Measurements from ENCODE around the gene ZEB2. TPM values are rescaled to one million over a fixed set of nuclear protein-coding genes. Genes with fewer than 3 reads are reported as not detected.

The ZEB2 gene
- total and polyA plus RNA-seq, 12 donors, result 29.0 to 226 (median 142) TPM

- no peaks in the 10 kb centered on the region for H3K36me3 ChIP-seq (replicated peaks in 1 of 2)
- H3K27ac ChIP-seq, result no peak overlapping the region
- no peaks in the 10 kb centered on the region for H3K27me3 ChIP-seq
- H3K4me3 ChIP-seq, result no peak overlapping the region
- DNase-seq, result no peak
- peaks cover 0 to 6% of the 10 kb centered on the region in 2 donors for H3K4me1 ChIP-seq (replicated peaks in 1 of 2)
- intact Hi-C loops (cut with DNase I), result no loop called here
- 87 to 95% (median 90%) methylated on average over 2 of the region's 2 CpGs for WGBS, 4 donors
- TF ChIP-seq POLR2A (IDR thresholded peaks at IDR 0.05) (no peak), CTCF (IDR thresholded peaks at IDR 0.05) (no peak)
- no peaks in the 10 kb centered on the region for H3K9me3 ChIP-seq (replicated peaks in 1 of 3)
Observed at GRCh38 chr2:144535300-144535699, 15.4 kb upstream of the ZEB2 start.

GRCh38 chr2:144533221-144533620 lies 13.3 kb upstream of the ZEB2 start:
- WGBS, 4 donors, result 90 to 98% (median 94%) methylated on average over 7 of the region's 7 CpGs
- Histone ChIP-seq H3K36me3 (replicated peaks in 1 of 2) (no peaks in the 10 kb centered on the region), H3K4me1 (replicated peaks in 1 of 2) (peaks cover 0 to 6% of the 10 kb centered on the region in 2 donors), H3K27me3 (no peaks in the 10 kb centered on the region), H3K4me3 (no peak overlapping the region), H3K27ac (no peak overlapping the region), H3K9me3 (replicated peaks in 1 of 3) (no peaks in the 10 kb centered on the region)
- DNase-seq, result no peak
- intact Hi-C loops (cut with DNase I), result no loop called here
- TF ChIP-seq CTCF (IDR thresholded peaks at IDR 0.05), result no peak
- no peak for TF ChIP-seq POLR2A (IDR thresholded peaks at IDR 0.05)

GRCh38 chr2:144530596-144530995 lies 10.7 kb upstream of the ZEB2 start:
- Histone ChIP-seq H3K27ac (no peak overlapping the region), H3K4me1 (replicated peaks in 1 of 2) (peaks cover 0 to 6% of the 10 kb centered on the region in 2 donors), H3K9me3 (replicated peaks in 1 of 3) (no peaks in the 10 kb centered on the region), H3K27me3 (no peaks in the 10 kb centered on the region), H3K36me3 (replicated peaks in 1 of 2) (no peaks in the 10 kb centered on the region), H3K4me3 (no peak overlapping the region)
- intact Hi-C loops (cut with DNase I), result no loop called here
- no peak for DNase-seq
- no peak for TF ChIP-seq CTCF (IDR thresholded peaks at IDR 0.05)
- TF ChIP-seq POLR2A (IDR thresholded peaks at IDR 0.05), result no peak
- WGBS, 4 donors, result 40 to 59% (median 49%) methylated on average over 5 of the region's 5 CpGs

GRCh38 chr2:144529841-144530240 lies 9.9 kb upstream of the ZEB2 start:
- 42 to 71% (median 67%) methylated on average over 1 of the region's 1 CpG for whole genome bisulfite sequencing, 4 donors
- intact Hi-C loops (cut with DNase I), result no loop called here
- Histone ChIP-seq H3K27ac (no peak overlapping the region), H3K9me3 (replicated peaks in 1 of 3) (no peaks in the 10 kb centered on the region), H3K4me1 (replicated peaks in 1 of 2) (peaks cover 0 to 12% of the 10 kb centered on the region in 2 donors), H3K27me3 (no peaks in the 10 kb centered on the region), H3K36me3 (replicated peaks in 1 of 2) (no peaks in the 10 kb centered on the region), H3K4me3 (no peak overlapping the region)
- no peak for DNase-seq
- TF ChIP-seq POLR2A (IDR thresholded peaks at IDR 0.05) (no peak), CTCF (IDR thresholded peaks at IDR 0.05) (no peak)

Measured in adrenal gland (tissue), 12 donors.